Measurements from ENCODE around the gene HAGH. TPM values are rescaled to one million over a fixed set of nuclear protein-coding genes. Genes with fewer than 3 reads are reported as not detected.
"Not testable (repeated sequence)": the region's sequence is repeated elsewhere in the genome, so short reads cannot be mapped to it uniquely, and the experiment has no call there.

HAGH gene
- total and polyA plus RNA-seq, 4 experiments from 2014 or later, result 54.3 to 77.8 (median 68.5) TPM

GRCh38 chr16:1808691-1809090, 17.9 kb downstream of the HAGH start:
- H3K27me3 ChIP-seq (ENCODE audit: insufficient read depth, low read length), result no peaks in the 10 kb centered on the region
- H3K9me3 ChIP-seq (ENCODE audit: control insufficient read depth in 1 of 2, low read length in 2 of 2), result no peaks in the 10 kb centered on the region
- ChIA-PET CTCF (ENCODE audit: partially characterized antibody) (no interaction called here), POLR2A (ENCODE audit: partially characterized antibody) (no interaction called here)
- DNase-seq, result no peak
- H3K9me3 Mint-ChIP-seq, result peaks cover 0 to 3% (median under 1%) of the 10 kb centered on the region in 8 donors
- H3K36me3 ChIP-seq (ENCODE audit: insufficient read depth, low read length), result peaks cover 33% of the 10 kb centered on the region
- H3K27ac Mint-ChIP-seq, result no peak overlapping the region
- peaks cover 3 to 8% (median 5%) of the 10 kb centered on the region in 4 donors for H3K4me1 Mint-ChIP-seq
- intact Hi-C loops (cut with micrococcal nuclease), result no loop called here
- no peak overlapping the region for H3K4me3 ChIP-seq (ENCODE audit: low read length in 2 of 2)
- no peak overlapping the region for H3K4me3 Mint-ChIP-seq
- peaks cover 32 to 39% of the 10 kb centered on the region in 2 donors for H3K36me3 Mint-ChIP-seq
- no peak overlapping the region for H3K27ac ChIP-seq (ENCODE audit: low read depth, low read length)
- no peaks in the 10 kb centered on the region for H3K4me1 ChIP-seq (ENCODE audit: insufficient read depth, low read length)
- no peaks in the 10 kb centered on the region for H3K27me3 Mint-ChIP-seq

- Mint-ChIP-seq H3K4me1 (no peaks in the 10 kb centered on the region), H3K27ac (no peak overlapping the region), H3K4me3 (no peak overlapping the region), H3K27me3 (no peaks in the 10 kb centered on the region), H3K36me3 (peaks cover 25 to 32% of the 10 kb centered on the region in 2 donors), H3K9me3 (peaks cover 0 to 3% (median under 1%) of the 10 kb centered on the region in 8 donors)
- H3K9me3 ChIP-seq (ENCODE audit: control insufficient read depth in 1 of 2, low read length in 2 of 2), result no peaks in the 10 kb centered on the region
- no peak overlapping the region for H3K27ac ChIP-seq (ENCODE audit: low read depth, low read length)
- POLR2A ChIA-PET (ENCODE audit: partially characterized antibody), result no interaction called here
- no peaks in the 10 kb centered on the region for H3K27me3 ChIP-seq (ENCODE audit: insufficient read depth, low read length)
- no peak overlapping the region for H3K4me3 ChIP-seq (ENCODE audit: low read length in 2 of 2)
- H3K36me3 ChIP-seq (ENCODE audit: insufficient read depth, low read length), result peaks cover 30% of the 10 kb centered on the region
- H3K4me1 ChIP-seq (ENCODE audit: insufficient read depth, low read length), result no peaks in the 10 kb centered on the region
- no peak for DNase-seq
- CTCF ChIA-PET (ENCODE audit: partially characterized antibody), result no interaction called here
- intact Hi-C loops (cut with micrococcal nuclease), result no loop called here
Observed at GRCh38 chr16:1807626-1808025, 19.0 kb downstream of the HAGH start.

DNA sequence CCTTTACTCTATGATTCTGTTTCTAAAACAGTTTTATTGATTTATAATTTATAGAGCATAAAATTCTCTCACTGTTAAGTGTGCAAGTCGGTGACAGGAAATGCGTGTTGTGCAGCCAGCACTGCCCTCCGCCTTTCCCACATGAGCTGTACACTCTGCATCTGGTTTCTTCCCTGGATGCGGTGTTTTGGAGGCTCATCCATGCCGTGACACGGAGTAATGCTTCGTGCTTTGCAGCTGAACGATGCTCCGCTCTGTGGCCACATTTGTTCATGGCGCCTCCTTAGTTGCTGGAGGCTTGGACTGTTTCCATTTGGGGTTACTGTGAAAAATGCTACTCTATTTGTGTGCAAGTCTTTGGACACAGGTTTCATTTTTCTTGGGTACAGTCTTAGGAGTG, 25.9 kb downstream of the HAGH start:
- Histone ChIP-seq H3K9me3 (ENCODE audit: control insufficient read depth in 1 of 2, low read length in 2 of 2) (no peaks in the 10 kb centered on the region), H3K4me1 (ENCODE audit: insufficient read depth, low read length) (no peaks in the 10 kb centered on the region), H3K4me3 (ENCODE audit: low read length in 2 of 2) (no peak overlapping the region), H3K36me3 (ENCODE audit: insufficient read depth, low read length) (no peaks in the 10 kb centered on the region), H3K27ac (ENCODE audit: low read depth, low read length) (no peak overlapping the region), H3K27me3 (ENCODE audit: insufficient read depth, low read length) (no peaks in the 10 kb centered on the region)
- peaks cover 0 to 27% (median 13%) of the 10 kb centered on the region in 8 donors for H3K9me3 Mint-ChIP-seq
- no peaks in the 10 kb centered on the region for H3K4me1 Mint-ChIP-seq
- DNase-seq, result no peak
- H3K36me3 Mint-ChIP-seq, result peaks cover 6 to 16% of the 10 kb centered on the region in 2 donors
- no peaks in the 10 kb centered on the region for H3K27me3 Mint-ChIP-seq
- no peak overlapping the region for H3K4me3 Mint-ChIP-seq
- CTCF ChIA-PET (ENCODE audit: partially characterized antibody), result no interaction called here
- peak overlapping the region in 1 of 7 donors; percentile 70 for H3K27ac Mint-ChIP-seq
- intact Hi-C loops (cut with micrococcal nuclease), result no loop called here
- POLR2A ChIA-PET (ENCODE audit: partially characterized antibody), result no interaction called here

GRCh38 chr16:1799263-1799662, 27.4 kb downstream of the HAGH start:
- H3K27me3 ChIP-seq (ENCODE audit: insufficient read depth, low read length); H3K9me3 ChIP-seq (ENCODE audit: control insufficient read depth in 1 of 2, low read length in 2 of 2); H3K27ac ChIP-seq (ENCODE audit: low read depth, low read length); H3K4me1 Mint-ChIP-seq; CTCF ChIA-PET (ENCODE audit: partially characterized antibody); H3K4me3 ChIP-seq (ENCODE audit: low read length in 2 of 2); H3K27me3 Mint-ChIP-seq; H3K27ac Mint-ChIP-seq; H3K36me3 ChIP-seq (ENCODE audit: insufficient read depth, low read length); intact Hi-C loops (cut with micrococcal nuclease); H3K4me1 ChIP-seq (ENCODE audit: insufficient read depth, low read length); DNase-seq: not testable (repeated sequence)
- peaks cover 2 to 13% of the 10 kb centered on the region in 2 donors for H3K36me3 Mint-ChIP-seq
- H3K4me3 Mint-ChIP-seq, result peak overlapping the region in 1 of 8 donors; percentile 9
- POLR2A ChIA-PET (ENCODE audit: partially characterized antibody), result interaction anchor here (0.6 kb wide), 1 partner anchor 1118 kb away, joined by 3 read pairs; no protein-coding TSS in a partner anchor
- H3K9me3 Mint-ChIP-seq, result peaks cover 0 to 27% (median 11%) of the 10 kb centered on the region in 8 donors

- Histone ChIP-seq H3K27ac (ENCODE audit: low read depth, low read length) (no peak overlapping the region), H3K4me1 (ENCODE audit: insufficient read depth, low read length) (no peaks in the 10 kb centered on the region), H3K9me3 (ENCODE audit: control insufficient read depth in 1 of 2, low read length in 2 of 2) (no peaks in the 10 kb centered on the region), H3K36me3 (ENCODE audit: insufficient read depth, low read length) (no peaks in the 10 kb centered on the region), H3K27me3 (ENCODE audit: insufficient read depth, low read length) (no peaks in the 10 kb centered on the region), H3K4me3 (ENCODE audit: low read length in 2 of 2) (no peak overlapping the region)
- no peak for DNase-seq
- Mint-ChIP-seq H3K4me1 (no peaks in the 10 kb centered on the region), H3K27me3 (no peaks in the 10 kb centered on the region), H3K27ac (no peak overlapping the region), H3K36me3 (peaks cover 2 to 13% of the 10 kb centered on the region in 2 donors), H3K9me3 (peaks cover 0 to 23% (median 11%) of the 10 kb centered on the region in 8 donors), H3K4me3 (no peak overlapping the region)
- CTCF ChIA-PET (ENCODE audit: partially characterized antibody), result no interaction called here
- POLR2A ChIA-PET (ENCODE audit: partially characterized antibody), result interaction anchor here (0.9 kb wide), 1 partner anchor 31 kb away, joined by 3 read pairs; no protein-coding TSS in a partner anchor
- intact Hi-C loops (cut with micrococcal nuclease), result no loop called here
Observed at GRCh38 chr16:1794908-1795666, 31.5 kb downstream of the HAGH start.

DNA sequence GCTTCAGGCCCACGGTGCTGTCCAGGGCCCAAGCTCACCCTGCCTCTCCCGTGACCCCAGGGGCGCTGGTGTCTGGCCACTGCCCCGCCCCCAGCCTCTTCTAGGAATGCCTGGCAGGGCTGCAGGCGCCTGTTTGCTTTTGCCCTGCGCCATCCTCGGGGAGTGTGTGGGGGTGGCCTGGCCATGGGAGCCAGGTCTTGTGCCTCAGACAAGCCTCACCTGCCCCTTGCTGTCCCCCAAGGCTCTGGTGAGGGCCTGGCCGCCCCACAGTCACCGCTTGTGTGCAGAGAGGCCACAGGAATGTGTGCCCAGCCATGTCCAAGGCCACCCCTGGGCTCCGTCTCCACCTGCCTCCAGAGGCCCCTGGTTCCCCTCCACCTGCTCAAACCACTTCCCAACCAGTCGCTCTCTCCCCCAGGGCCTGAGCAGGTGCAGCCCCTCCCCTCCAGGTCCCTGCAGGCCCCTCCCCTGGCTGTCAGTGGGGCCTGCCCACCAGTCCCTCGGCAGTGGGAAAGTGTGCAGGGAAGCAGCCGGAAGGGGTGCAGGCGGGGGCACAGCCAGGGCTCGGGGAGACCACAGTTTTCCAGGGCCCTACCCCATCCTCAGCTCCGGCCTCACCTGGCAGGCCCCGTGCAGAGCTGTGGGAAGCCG, 32.3 kb downstream of the HAGH start:
- Mint-ChIP-seq H3K36me3 (peaks cover 2 to 10% of the 10 kb centered on the region in 2 donors), H3K27me3 (no peaks in the 10 kb centered on the region), H3K9me3 (peaks cover 0 to 17% (median 9%) of the 10 kb centered on the region in 8 donors), H3K4me1 (no peaks in the 10 kb centered on the region), H3K4me3 (no peak overlapping the region), H3K27ac (no peak overlapping the region)
- CTCF ChIA-PET (ENCODE audit: partially characterized antibody), result no interaction called here
- POLR2A ChIA-PET (ENCODE audit: partially characterized antibody), result interaction anchor here (1.6 kb wide), 1 partner anchor 12 kb away, joined by 5 read pairs; the partner anchor contains the start of genes NUBP2 and SPSB3
- DNase-seq, result no peak
- no peak overlapping the region for H3K27ac ChIP-seq (ENCODE audit: low read depth, low read length)
- intact Hi-C loops (cut with micrococcal nuclease), result no loop called here
- no peaks in the 10 kb centered on the region for H3K9me3 ChIP-seq (ENCODE audit: control insufficient read depth in 1 of 2, low read length in 2 of 2)
- H3K36me3 ChIP-seq (ENCODE audit: insufficient read depth, low read length), result no peaks in the 10 kb centered on the region
- H3K27me3 ChIP-seq (ENCODE audit: insufficient read depth, low read length), result no peaks in the 10 kb centered on the region
- H3K4me1 ChIP-seq (ENCODE audit: insufficient read depth, low read length), result no peaks in the 10 kb centered on the region
- H3K4me3 ChIP-seq (ENCODE audit: low read length in 2 of 2), result no peak overlapping the region

DNA sequence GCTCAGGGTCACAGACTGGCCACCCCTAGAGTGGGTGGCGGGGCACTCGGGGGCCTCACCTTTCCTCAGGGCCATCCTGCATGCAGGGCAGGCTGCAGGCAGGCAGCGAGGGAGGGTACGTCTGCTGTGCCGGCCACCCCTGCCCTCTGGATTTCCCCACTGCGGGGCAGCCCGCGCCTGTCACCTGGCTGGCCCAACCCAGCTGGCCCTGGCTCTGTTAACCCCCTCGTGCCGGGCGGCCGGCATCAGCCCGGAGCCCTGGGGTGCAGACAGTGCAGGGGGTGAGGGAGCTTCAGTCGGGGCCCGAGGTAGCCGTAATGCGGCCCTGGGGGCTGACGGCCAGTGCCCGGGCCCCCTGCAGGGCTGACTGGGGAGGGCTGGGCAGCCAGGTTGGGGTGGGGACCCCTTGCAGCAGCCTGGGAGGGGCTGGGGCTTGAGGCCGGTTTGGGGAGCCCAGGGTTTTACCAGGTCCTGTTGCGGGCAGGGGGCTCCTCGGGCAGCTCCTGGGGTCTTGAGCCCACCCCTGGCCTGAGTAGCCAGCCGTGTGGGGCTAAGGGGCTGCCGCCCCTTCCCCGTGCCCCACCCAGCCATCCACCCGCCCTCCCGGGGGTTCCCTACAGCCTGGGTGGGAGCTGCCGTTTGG, 32.9 kb downstream of the HAGH start, which contains the start of gene IGFALS:
IGFALS (minus strand) TSS at position 128 of the 643 bp plus-strand sequence; CDS start at position 75, 53 bp downstream.
- H3K4me1 ChIP-seq (ENCODE audit: insufficient read depth, low read length), result no peaks in the 10 kb centered on the region
- Mint-ChIP-seq H3K27me3 (no peaks in the 10 kb centered on the region), H3K4me3 (no peak within 1 kb of the TSS), H3K9me3 (peaks cover 0 to 13% (median 5%) of the 10 kb centered on the region in 8 donors), H3K4me1 (peaks cover 0 to 3% (median 0%) of the 10 kb centered on the region in 4 donors), H3K27ac (no peak within 1 kb of the TSS), H3K36me3 (peaks cover 8 to 10% of the 10 kb centered on the region in 2 donors)
- no peaks in the 10 kb centered on the region for H3K27me3 ChIP-seq (ENCODE audit: insufficient read depth, low read length)
- no peak within 1 kb of the TSS for H3K4me3 ChIP-seq (ENCODE audit: low read length in 2 of 2)
- H3K9me3 ChIP-seq (ENCODE audit: control insufficient read depth in 1 of 2, low read length in 2 of 2), result no peaks in the 10 kb centered on the region
- H3K36me3 ChIP-seq (ENCODE audit: insufficient read depth, low read length), result peaks cover 4% of the 10 kb centered on the region
- intact Hi-C loops (cut with micrococcal nuclease), result no loop called here
- POLR2A ChIA-PET (ENCODE audit: partially characterized antibody), result interaction anchor here (0.9 to 1.6 kb wide), 3 partner anchors 10 to 22 kb away, joined by 3 to 5 read pairs (median 4); partner anchors contain the start of genes EME2, MRPS34, NUBP2 and SPSB3
- H3K27ac ChIP-seq (ENCODE audit: low read depth, low read length), result no peak within 1 kb of the TSS
- CTCF ChIA-PET (ENCODE audit: partially characterized antibody), result no interaction called here
- no peak for DNase-seq
